A549 (cell line): ENCODE measurements around the gene SMG9.

Source experiments
- CBX2 ChIP-seq: fragments of 200-600 bp; sonication (generic); IDR thresholded peaks from 2 replicates; pipeline ENCODE4 v1.6.1; 2016; ENCODE audit warnings: low read depth, mild to moderate bottlenecking, borderline replicate concordance
- CBX8 ChIP-seq: fragments of 200-600 bp; sonication (generic); IDR thresholded peaks from 2 replicates; pipeline ENCODE4 v1.6.1; 2016
- CEBPB ChIP-seq, 2 experiments: fragments of >200 bp in 1 of 2; sonication (Bioruptor Twin) in 1 of 2; formaldehyde crosslinking in 1 of 2; IDR thresholded peaks; 2 replicates each; pipeline ENCODE4 v1.6.1; 2012 to 2016
- CHD4 ChIP-seq: fragments of 200-600 bp; sonication (generic); IDR thresholded peaks from 2 replicates; pipeline ENCODE4 v1.6.1; 2016; ENCODE audit warnings: antibody characterized with exemption, mild to moderate bottlenecking, borderline replicate concordance
- GATA3 ChIP-seq: IDR thresholded peaks from 2 replicates; pipeline ENCODE4 v1.6.1; 2012; ENCODE audit warnings: borderline replicate concordance
- NFE2L2 ChIP-seq: fragments of 150-350 bp; conservative IDR thresholded peaks from 2 replicates; pipeline ENCODE4 v1.6.1; 2014; ENCODE audit warnings: low read length
- POLR2A ChIP-seq: IDR thresholded peaks from 2 replicates; pipeline ENCODE4 v1.6.1; 2012; ENCODE audit warnings: mild to moderate bottlenecking, low read length
- RAD21 ChIP-seq, 2 experiments: fragments of >200 bp in 1 of 2; sonication (Bioruptor Twin) in 1 of 2; formaldehyde crosslinking in 1 of 2; IDR thresholded peaks in 1 of 2; conservative IDR thresholded peaks in 1 of 2; 2 replicates in 1 of 2; 3 replicates in 1 of 2; pipeline ENCODE4 v1.6.1; 2012 to 2018; ENCODE audit warnings: inconsistent platforms in 1 of 2
- TF ChIP-seq, protein P1 (sequence below): fragments of >200 bp; sonication (Bioruptor Twin); formaldehyde crosslinking; IDR thresholded peaks from 3 replicates; pipeline ENCODE4 v1.5.1; 2016
- TF ChIP-seq, protein P2 (sequence below): fragments of 450-650 bp; IDR thresholded peaks from 2 replicates; pipeline ENCODE4 v1.6.1; 2014; ENCODE audit warnings: antibody characterized with exemption
- TF ChIP-seq, protein P3 (sequence below): IDR thresholded peaks from 2 replicates; pipeline ENCODE4 v1.6.1; 2012

DNA sequence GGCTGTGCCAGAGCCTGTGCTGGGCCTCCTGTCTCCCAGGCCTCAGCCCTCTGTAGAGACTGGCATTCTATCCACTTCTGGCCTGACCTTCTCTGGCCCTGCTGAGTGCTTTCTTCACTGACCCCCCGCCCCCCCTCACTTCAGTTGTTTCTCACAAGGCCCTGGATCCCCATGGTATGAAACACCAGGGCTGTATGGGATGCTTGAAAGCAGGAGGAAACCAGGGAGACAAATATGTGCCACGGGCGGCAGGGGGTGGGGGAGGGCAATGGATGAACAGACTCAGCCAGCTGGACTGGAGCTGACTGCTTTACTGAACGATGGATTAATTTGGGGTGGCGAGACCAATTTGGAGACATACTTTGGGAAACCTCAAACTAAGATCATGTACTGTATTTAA lies 24.8 kb downstream of the SMG9 start:
- TF ChIP-seq NFE2L2 (no peak), POLR2A (no peak), CEBPB (IDR thresholded peaks at IDR 0.05) (no peak), GATA3 (no peak), CBX2 (no peak), CHD4 (no peak), RAD21 (conservative IDR thresholded peaks at IDR 0.05 in 1 of 2, IDR thresholded peaks at IDR 0.05 in 1 of 2) (no peak), CBX8 (no peak)
- TF ChIP-seq, protein P1, sequence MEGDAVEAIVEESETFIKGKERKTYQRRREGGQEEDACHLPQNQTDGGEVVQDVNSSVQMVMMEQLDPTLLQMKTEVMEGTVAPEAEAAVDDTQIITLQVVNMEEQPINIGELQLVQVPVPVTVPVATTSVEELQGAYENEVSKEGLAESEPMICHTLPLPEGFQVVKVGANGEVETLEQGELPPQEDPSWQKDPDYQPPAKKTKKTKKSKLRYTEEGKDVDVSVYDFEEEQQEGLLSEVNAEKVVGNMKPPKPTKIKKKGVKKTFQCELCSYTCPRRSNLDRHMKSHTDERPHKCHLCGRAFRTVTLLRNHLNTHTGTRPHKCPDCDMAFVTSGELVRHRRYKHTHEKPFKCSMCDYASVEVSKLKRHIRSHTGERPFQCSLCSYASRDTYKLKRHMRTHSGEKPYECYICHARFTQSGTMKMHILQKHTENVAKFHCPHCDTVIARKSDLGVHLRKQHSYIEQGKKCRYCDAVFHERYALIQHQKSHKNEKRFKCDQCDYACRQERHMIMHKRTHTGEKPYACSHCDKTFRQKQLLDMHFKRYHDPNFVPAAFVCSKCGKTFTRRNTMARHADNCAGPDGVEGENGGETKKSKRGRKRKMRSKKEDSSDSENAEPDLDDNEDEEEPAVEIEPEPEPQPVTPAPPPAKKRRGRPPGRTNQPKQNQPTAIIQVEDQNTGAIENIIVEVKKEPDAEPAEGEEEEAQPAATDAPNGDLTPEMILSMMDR, result no peak
- TF ChIP-seq, protein P2, sequence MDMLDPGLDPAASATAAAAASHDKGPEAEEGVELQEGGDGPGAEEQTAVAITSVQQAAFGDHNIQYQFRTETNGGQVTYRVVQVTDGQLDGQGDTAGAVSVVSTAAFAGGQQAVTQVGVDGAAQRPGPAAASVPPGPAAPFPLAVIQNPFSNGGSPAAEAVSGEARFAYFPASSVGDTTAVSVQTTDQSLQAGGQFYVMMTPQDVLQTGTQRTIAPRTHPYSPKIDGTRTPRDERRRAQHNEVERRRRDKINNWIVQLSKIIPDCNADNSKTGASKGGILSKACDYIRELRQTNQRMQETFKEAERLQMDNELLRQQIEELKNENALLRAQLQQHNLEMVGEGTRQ, result no peak
- TF ChIP-seq, protein P3, sequence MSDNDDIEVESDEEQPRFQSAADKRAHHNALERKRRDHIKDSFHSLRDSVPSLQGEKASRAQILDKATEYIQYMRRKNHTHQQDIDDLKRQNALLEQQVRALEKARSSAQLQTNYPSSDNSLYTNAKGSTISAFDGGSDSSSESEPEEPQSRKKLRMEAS, result no peak
